Body of pancreas (tissue), 4 donors: ENCODE data around the gene RELN. TPM values are rescaled to one million over a fixed set of nuclear protein-coding genes. Genes with fewer than 3 reads are reported as not detected.

Experiments
- ATAC-seq: fragments of 150-250 bp; one replicate; pipeline ENCODE4 v1.9.1; 2016
- DNase-seq, 4 donors: peaks; one replicate each; pipeline ENCODE4 v3.0.0-alpha.2; 2019
- H3K27ac ChIP-seq, 4 donors: fragments of 200-600 bp; sonication (generic); 1 replicate in 3 of 4; 2 replicates in 1 of 4; pipeline versions ENCODE4 v1.5.1 to v1.6.1; 2016 to 2019; ENCODE audit warnings: mild to moderate bottlenecking in 1 of 4, mixed read lengths in 1 of 4, moderate library complexity in 1 of 4
- H3K27me3 ChIP-seq, 2 donors: fragments of 200-600 bp; sonication (generic); one replicate each; pipeline ENCODE4 v1.6.0; 2016; ENCODE audit warnings: mild to moderate bottlenecking in 1 of 2
- H3K36me3 ChIP-seq, 2 donors: fragments of 200-600 bp; sonication (generic); replicated peaks in 1 of 2; 2 replicates each; pipeline ENCODE4 v1.5.1; 2016; ENCODE audit warnings: low read depth in 2 of 2; ENCODE audit not compliant: insufficient read depth in 1 of 2
- H3K4me1 ChIP-seq: fragments of 200-600 bp; sonication (generic); one replicate; pipeline ENCODE4 v1.6.0; 2016
- H3K4me3 ChIP-seq, 2 donors: fragments of 200-600 bp; sonication (generic); 1 replicate in 1 of 2; 2 replicates in 1 of 2; pipeline ENCODE4 v1.5.1; 2016 to 2019
- H3K9me3 ChIP-seq, 3 donors: fragments of 200-600 bp; sonication (generic); 1 replicate in 2 of 3; 2 replicates in 1 of 3; pipeline ENCODE4 v1.5.1; 2016
- POLR2A ChIP-seq, 3 donors: fragments of 450-650 bp; IDR thresholded peaks; one replicate each; pipeline ENCODE4 v1.6.1; 2016; ENCODE audit warnings: antibody characterized with exemption in 3 of 3, mild to moderate bottlenecking in 2 of 3
- WGBS, 2 donors: methylation state at CpG; one replicate each; pipeline ENCODE4 v1.1.5; 2017; 5-methylcytosine and 5-hydroxymethylcytosine counted together
- intact Hi-C: fragments of 100-400 bp; cut with DNase I; formaldehyde crosslinking; loops from one replicate; pipeline ENCODE4 v1.15.1; 2023
- total RNA-seq, 2 donors: library from RNA; depleted of rRNA; stranded (reverse); fragments of >200 nt; gene quantifications; one replicate each; pipeline ENCODE4 v1.1.0, GENCODE V29; 2016
- TF ChIP-seq, protein P1 (sequence below), 7 experiments: fragments of 450-650 bp in 4 of 7; fragments of 200-600 bp in 3 of 7; sonication (generic) in 3 of 7; IDR thresholded peaks; one replicate each; pipeline ENCODE4 v1.5.1; 2016 to 2019; ENCODE audit warnings: antibody characterized with exemption in 7 of 7

Gene RELN
- total RNA-seq, 2 donors from 2014 or later: 0.33 to 3.9 TPM

DNA sequence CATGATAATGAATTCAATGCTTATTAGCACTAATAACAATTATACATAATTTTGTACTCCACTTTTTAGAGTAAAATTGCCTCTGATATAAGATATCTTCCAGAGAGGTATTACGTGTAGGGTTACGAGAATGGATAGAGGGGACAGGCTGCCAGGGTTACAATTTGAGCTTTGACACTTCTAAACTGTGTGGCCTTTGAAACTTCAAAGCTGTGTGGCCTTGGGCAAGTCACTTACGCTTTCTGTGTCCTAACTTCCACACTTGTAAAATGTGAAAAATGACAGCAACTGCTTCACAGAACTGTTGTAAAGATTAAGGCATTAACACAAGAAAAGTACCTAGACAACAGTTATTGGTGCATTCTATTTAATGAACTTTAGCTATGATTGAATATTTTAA lies 283.9 kb downstream of the RELN start:
- Histone ChIP-seq H3K27me3 (no peaks in the 10 kb centered on the region), H3K9me3 (no peaks in the 10 kb centered on the region), H3K4me1 (no peaks in the 10 kb centered on the region), H3K4me3 (no peak overlapping the region), H3K36me3 (no peaks in the 10 kb centered on the region), H3K27ac (no peak overlapping the region)
- TF ChIP-seq POLR2A (IDR thresholded peaks at IDR 0.05): no peak
- TF ChIP-seq, protein P1, sequence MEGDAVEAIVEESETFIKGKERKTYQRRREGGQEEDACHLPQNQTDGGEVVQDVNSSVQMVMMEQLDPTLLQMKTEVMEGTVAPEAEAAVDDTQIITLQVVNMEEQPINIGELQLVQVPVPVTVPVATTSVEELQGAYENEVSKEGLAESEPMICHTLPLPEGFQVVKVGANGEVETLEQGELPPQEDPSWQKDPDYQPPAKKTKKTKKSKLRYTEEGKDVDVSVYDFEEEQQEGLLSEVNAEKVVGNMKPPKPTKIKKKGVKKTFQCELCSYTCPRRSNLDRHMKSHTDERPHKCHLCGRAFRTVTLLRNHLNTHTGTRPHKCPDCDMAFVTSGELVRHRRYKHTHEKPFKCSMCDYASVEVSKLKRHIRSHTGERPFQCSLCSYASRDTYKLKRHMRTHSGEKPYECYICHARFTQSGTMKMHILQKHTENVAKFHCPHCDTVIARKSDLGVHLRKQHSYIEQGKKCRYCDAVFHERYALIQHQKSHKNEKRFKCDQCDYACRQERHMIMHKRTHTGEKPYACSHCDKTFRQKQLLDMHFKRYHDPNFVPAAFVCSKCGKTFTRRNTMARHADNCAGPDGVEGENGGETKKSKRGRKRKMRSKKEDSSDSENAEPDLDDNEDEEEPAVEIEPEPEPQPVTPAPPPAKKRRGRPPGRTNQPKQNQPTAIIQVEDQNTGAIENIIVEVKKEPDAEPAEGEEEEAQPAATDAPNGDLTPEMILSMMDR (IDR thresholded peaks at IDR 0.05): no peak
- 58 to 81% methylated on average over 3 of the region's 3 CpGs for WGBS, 2 donors
- no peak for ATAC-seq
- no peak for DNase-seq
- intact Hi-C loops: no loop called here

DNA sequence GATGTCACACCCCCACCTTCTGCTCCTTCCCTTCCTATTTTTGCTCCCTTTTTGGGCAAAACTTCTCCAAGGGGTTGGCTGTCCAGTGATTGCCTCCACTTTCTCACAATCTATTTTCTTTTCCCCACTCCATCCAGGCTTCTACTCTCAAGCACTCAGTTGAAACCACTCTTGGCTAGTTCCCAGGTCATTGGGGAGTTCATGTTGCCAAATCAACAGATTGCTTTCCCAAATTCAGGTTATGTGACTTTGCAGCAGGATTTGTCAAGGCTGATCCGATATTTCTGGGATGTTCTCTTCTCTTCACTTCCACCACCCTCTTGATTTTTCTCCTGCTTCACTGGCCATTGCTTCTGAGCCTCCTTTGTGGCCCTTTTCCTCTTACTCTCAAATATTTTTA lies 284.8 kb downstream of the RELN start:
- no peak overlapping the region for H3K4me3 ChIP-seq
- no peaks in the 10 kb centered on the region for H3K9me3 ChIP-seq
- no peaks in the 10 kb centered on the region for H3K36me3 ChIP-seq
- ATAC-seq: no peak
- no peak for TF ChIP-seq POLR2A (IDR thresholded peaks at IDR 0.05)
- TF ChIP-seq, protein P1 (IDR thresholded peaks at IDR 0.05): no peak
- 55 to 72% methylated on average over 1 of the region's 1 CpG for WGBS, 2 donors
- H3K4me1 ChIP-seq: no peaks in the 10 kb centered on the region
- no peaks in the 10 kb centered on the region for H3K27me3 ChIP-seq
- DNase-seq: no peak
- intact Hi-C loops: no loop called here
- H3K27ac ChIP-seq: no peak overlapping the region

GRCh38 chr7:103702982-103703381 lies 286.5 kb downstream of the RELN start:
- WGBS, 2 donors: 31 to 46% methylated on average over 3 of the region's 3 CpGs
- Histone ChIP-seq H3K36me3 (no peaks in the 10 kb centered on the region), H3K27me3 (no peaks in the 10 kb centered on the region), H3K4me3 (no peak overlapping the region), H3K4me1 (no peaks in the 10 kb centered on the region), H3K27ac (no peak overlapping the region), H3K9me3 (no peaks in the 10 kb centered on the region)
- TF ChIP-seq, protein P1 (IDR thresholded peaks at IDR 0.05): no peak
- TF ChIP-seq POLR2A (IDR thresholded peaks at IDR 0.05): no peak
- ATAC-seq (no peak), DNase-seq (no peak)
- intact Hi-C loops: no loop called here

DNA sequence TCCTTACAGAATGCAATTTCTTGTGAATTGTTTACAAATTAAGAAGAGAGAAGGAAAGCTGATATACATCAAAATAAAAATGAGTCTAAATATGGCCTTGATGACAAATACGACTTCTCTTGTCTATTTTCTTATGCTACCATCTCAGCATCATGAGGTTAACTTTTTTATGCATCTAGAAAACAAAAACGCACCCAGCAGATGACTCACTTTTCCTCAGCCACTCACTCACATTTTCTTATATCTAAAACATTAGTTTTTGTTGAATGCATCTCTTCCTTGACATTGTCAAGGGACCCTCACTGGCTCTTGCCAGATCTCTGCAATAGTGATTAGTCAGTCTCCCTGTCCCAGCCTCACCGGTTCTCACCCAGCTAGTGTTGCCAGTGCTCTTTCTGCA lies 287.0 kb downstream of the RELN start:
- no peaks in the 10 kb centered on the region for H3K27me3 ChIP-seq
- intact Hi-C loops: no loop called here
- DNase-seq: no peak
- H3K36me3 ChIP-seq: no peaks in the 10 kb centered on the region
- H3K4me3 ChIP-seq: no peak overlapping the region
- H3K4me1 ChIP-seq: no peaks in the 10 kb centered on the region
- TF ChIP-seq POLR2A (IDR thresholded peaks at IDR 0.05): no peak
- TF ChIP-seq, protein P1 (IDR thresholded peaks at IDR 0.05): no peak
- H3K27ac ChIP-seq: no peak overlapping the region
- WGBS, 2 donors: 35 to 56% methylated on average over 3 of the region's 3 CpGs
- H3K9me3 ChIP-seq: no peaks in the 10 kb centered on the region
- ATAC-seq: no peak

DNA sequence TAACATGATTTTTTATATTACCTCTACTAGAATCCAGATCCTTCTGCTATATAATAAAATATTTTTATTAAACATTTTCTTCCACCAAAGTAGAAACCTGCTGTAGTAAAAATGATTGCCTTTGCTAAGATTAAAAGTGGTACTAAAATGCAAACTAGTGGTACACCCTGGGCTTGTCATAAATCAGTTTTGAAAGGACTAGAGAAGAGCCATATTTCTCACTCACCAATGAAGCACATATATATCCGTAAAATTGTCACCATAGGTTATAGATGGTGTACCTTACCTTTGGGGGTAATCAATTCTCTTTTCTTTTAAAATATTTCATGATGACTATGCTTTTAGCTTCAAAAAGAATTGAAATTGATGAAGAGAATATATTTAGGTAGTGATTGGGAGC lies 290.4 kb downstream of the RELN start:
- no peak for TF ChIP-seq POLR2A (IDR thresholded peaks at IDR 0.05)
- TF ChIP-seq, protein P1 (IDR thresholded peaks at IDR 0.05): no peak
- ATAC-seq (no peak), DNase-seq (no peak)
- H3K4me1 ChIP-seq: no peaks in the 10 kb centered on the region
- H3K27me3 ChIP-seq: no peaks in the 10 kb centered on the region
- H3K9me3 ChIP-seq: no peaks in the 10 kb centered on the region
- no peak overlapping the region for H3K27ac ChIP-seq
- no peak overlapping the region for H3K4me3 ChIP-seq
- WGBS, 2 donors: 84 to 91% methylated on average over 1 of the region's 1 CpG
- H3K36me3 ChIP-seq: no peaks in the 10 kb centered on the region
- intact Hi-C loops: no loop called here
